Spleen (tissue), 7 donors: ENCODE measurements around the gene APBB2.

Experiments used
- CTCF ChIP-seq, 11 experiments: fragments of 200-600 bp in 7 of 11; fragments of 450-650 bp in 4 of 11; sonication (generic) in 4 of 11; IDR thresholded peaks in 8 of 11; conservative IDR thresholded peaks in 3 of 11; 1 replicate in 7 of 11; 2 replicates in 4 of 11; pipeline versions ENCODE4 v1.4.0 to v1.8.0; 2016 to 2021; ENCODE audit warnings: antibody characterized with exemption in 11 of 11, inconsistent platforms in 4 of 11, mild to moderate bottlenecking in 1 of 11
- POLR2A ChIP-seq, 3 donors: fragments of 450-650 bp; IDR thresholded peaks; one replicate each; pipeline ENCODE4 v1.5.1; 2017; ENCODE audit warnings: antibody characterized with exemption in 3 of 3, mild to moderate bottlenecking in 1 of 3
- POLR2AphosphoS5 ChIP-seq, 3 donors: sonication (generic); formaldehyde crosslinking; IDR thresholded peaks; one replicate each; pipeline ENCODE4 v1.5.1; 2017; ENCODE audit warnings: antibody characterized with exemption in 3 of 3
- donor health status: DM: no; HTN: no; CAD: no; lungs with moderate emphysema.
- donor health status: DM: no; HTN: no; CAD: no.
- donor health status: DM: no; HTN: no; CAD: no.

DNA sequence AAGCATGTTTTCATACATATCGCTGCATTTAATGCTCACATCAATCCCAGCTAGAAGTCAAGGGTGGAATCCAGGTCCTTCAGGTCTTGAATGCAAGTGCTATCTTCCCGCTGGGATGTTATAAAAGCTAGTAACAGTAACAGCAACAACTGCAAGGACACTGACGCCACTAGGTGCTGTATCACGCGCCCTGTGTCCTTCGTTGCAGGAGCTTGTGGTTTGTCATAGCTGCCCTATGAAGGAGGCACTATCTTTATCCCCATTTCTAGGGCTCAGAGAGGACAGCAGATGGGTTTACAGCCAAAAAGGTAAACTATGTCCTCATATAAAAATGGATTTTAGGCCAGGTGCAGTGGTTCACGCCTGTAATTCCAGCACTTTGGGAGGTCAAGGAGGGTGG lies 261.7 kb downstream of the APBB2 start:
- TF ChIP-seq CTCF (IDR thresholded peaks at IDR 0.05 in 8 of 11, conservative IDR thresholded peaks at IDR 0.05 in 3 of 11) (no peak), POLR2AphosphoS5 (IDR thresholded peaks at IDR 0.05) (no peak), POLR2A (IDR thresholded peaks at IDR 0.05) (no peak)
